ENCODE measurements around the gene ILF2. TPM values are rescaled to one million over a fixed set of nuclear protein-coding genes. Genes with fewer than 3 reads are reported as not detected.

The ILF2 gene
- total RNA-seq, 1 donor from 2014 or later, result 185 TPM

DNA sequence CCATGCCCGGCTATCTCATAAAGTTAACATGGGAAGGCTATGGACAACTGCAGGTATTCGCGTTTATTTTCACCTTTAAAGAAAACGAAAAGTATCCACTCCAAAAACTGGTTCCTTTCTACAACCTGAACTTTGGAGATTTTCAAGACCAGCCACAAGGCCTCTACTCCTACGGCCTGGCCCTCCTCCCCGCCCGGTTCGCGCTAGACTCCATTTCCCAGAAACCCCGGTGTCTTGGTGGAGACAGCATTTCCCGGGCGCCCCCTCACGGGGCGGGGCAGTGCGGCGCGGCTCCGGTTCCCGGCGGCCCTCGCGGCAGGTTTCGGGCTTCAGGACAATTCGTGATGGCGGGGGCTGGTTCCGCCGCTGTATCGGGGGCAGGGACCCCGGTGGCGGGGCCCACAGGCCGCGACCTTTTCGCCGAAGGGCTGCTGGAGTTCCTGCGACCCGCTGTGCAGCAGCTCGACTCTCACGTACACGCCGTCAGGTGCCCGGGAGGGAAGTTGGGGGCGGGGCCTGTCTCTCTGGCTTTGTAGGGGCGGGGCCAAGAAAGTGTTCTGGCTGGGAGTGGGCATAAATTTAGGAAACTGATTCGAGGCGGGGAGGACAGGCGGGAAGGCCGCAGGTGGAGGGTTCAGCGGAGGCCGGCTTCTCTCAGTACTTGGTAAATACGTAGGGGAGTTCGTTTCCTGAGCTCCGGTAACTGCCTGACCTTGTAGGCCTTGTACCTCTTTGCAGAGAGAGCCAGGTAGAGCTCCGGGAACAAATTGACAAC is 12.2 kb downstream of the ILF2 start, which contains the start of gene SNAPIN:
TSS of gene SNAPIN (plus strand) at position 304 of the 775 bp plus-strand sequence. CDS start at position 345, 41 bp downstream.
- Mint-ChIP-seq H3K4me3 (ENCODE audit: unreplicated experiment) (peak within 1 kb of the TSS; percentile 98), H3K36me3 (ENCODE audit: low read depth, unreplicated experiment) (peaks cover 2% of the 10 kb centered on the region), H3K27ac (ENCODE audit: unreplicated experiment) (peak within 1 kb of the TSS; percentile 95), H3K4me1 (ENCODE audit: low read depth, unreplicated experiment) (peaks cover 12% of the 10 kb centered on the region), H3K27me3 (ENCODE audit: low read depth, unreplicated experiment) (no peaks in the 10 kb centered on the region), H3K9me3 (ENCODE audit: unreplicated experiment) (peaks cover 2% of the 10 kb centered on the region)
- Histone ChIP-seq H4K20me1 (ENCODE audit: insufficient read depth, low read length) (peaks cover 22% of the 10 kb centered on the region), H3K9ac (ENCODE audit: low read length) (peak within 1 kb of the TSS; percentile 92), H3K9me3 (ENCODE audit: insufficient read depth, low read depth, low read length) (no peaks in the 10 kb centered on the region), H2AFZ (ENCODE audit: low read depth, low read length) (peak within 1 kb of the TSS; percentile 87), H3K27ac (ENCODE audit: low read depth, low read length) (peak within 1 kb of the TSS; percentile 80), H3K4me3 (ENCODE audit: insufficient read depth, low read depth, low read length) (peak within 1 kb of the TSS; percentile 93), H3K4me2 (ENCODE audit: low read length) (peak within 1 kb of the TSS; percentile 93), H3K79me2 (ENCODE audit: insufficient read depth, low read length) (peaks cover 15% of the 10 kb centered on the region), H3K27me3 (ENCODE audit: insufficient read depth, low read length) (no peaks in the 10 kb centered on the region), H3K36me3 (ENCODE audit: insufficient read depth, low read length) (peaks cover 23% of the 10 kb centered on the region), H3K4me1 (ENCODE audit: insufficient read depth, low read length) (peaks cover 9% of the 10 kb centered on the region)
- TF ChIP-seq EZH2 (IDR thresholded peaks at IDR 0.05; ENCODE audit: insufficient read depth, low read length), result no peak
- TF ChIP-seq, protein P1, sequence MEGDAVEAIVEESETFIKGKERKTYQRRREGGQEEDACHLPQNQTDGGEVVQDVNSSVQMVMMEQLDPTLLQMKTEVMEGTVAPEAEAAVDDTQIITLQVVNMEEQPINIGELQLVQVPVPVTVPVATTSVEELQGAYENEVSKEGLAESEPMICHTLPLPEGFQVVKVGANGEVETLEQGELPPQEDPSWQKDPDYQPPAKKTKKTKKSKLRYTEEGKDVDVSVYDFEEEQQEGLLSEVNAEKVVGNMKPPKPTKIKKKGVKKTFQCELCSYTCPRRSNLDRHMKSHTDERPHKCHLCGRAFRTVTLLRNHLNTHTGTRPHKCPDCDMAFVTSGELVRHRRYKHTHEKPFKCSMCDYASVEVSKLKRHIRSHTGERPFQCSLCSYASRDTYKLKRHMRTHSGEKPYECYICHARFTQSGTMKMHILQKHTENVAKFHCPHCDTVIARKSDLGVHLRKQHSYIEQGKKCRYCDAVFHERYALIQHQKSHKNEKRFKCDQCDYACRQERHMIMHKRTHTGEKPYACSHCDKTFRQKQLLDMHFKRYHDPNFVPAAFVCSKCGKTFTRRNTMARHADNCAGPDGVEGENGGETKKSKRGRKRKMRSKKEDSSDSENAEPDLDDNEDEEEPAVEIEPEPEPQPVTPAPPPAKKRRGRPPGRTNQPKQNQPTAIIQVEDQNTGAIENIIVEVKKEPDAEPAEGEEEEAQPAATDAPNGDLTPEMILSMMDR (IDR thresholded peaks at IDR 0.05; ENCODE audit: insufficient read depth, low read depth, low read length), result no peak
- DNase-seq (ENCODE audit: low read depth) (peak; percentile 71), FAIRE-seq (no peak)

DNA sequence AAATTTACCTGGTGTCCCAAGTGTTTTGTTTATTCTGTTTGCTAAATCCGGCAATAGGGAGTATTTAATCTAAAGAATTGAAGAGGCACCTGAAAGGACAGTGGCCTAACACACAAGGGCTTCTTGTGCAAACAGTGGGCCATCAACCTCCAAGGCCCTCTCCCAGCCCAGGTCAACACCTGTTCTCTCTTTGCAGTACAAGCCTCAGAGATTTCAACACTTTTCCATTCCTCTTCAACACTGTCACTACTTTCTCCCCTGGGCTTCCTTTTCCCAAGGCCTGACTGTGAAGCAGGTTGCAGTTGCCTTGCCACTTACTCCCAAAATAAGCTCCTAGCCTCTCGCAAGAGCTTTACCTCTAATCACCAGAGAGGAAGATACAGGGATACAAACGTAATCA is 15.5 kb downstream of the ILF2 start:
- peaks cover 2% of the 10 kb centered on the region for H3K9me3 Mint-ChIP-seq (ENCODE audit: unreplicated experiment)
- Histone ChIP-seq H3K9ac (ENCODE audit: low read length) (no peak overlapping the region), H3K4me1 (ENCODE audit: insufficient read depth, low read length) (peaks cover 9% of the 10 kb centered on the region), H3K4me2 (ENCODE audit: low read length) (no peak overlapping the region), H3K36me3 (ENCODE audit: insufficient read depth, low read length) (no peaks in the 10 kb centered on the region), H4K20me1 (ENCODE audit: insufficient read depth, low read length) (peaks cover 10% of the 10 kb centered on the region), H3K4me3 (ENCODE audit: insufficient read depth, low read depth, low read length) (no peak overlapping the region), H3K9me3 (ENCODE audit: insufficient read depth, low read depth, low read length) (no peaks in the 10 kb centered on the region), H3K79me2 (ENCODE audit: insufficient read depth, low read length) (peaks cover 15% of the 10 kb centered on the region), H3K27ac (ENCODE audit: low read depth, low read length) (no peak overlapping the region), H2AFZ (ENCODE audit: low read depth, low read length) (no peak overlapping the region), H3K27me3 (ENCODE audit: insufficient read depth, low read length) (no peaks in the 10 kb centered on the region)
- H3K27ac Mint-ChIP-seq (ENCODE audit: unreplicated experiment), result no peak overlapping the region
- peaks cover 2% of the 10 kb centered on the region for H3K36me3 Mint-ChIP-seq (ENCODE audit: low read depth, unreplicated experiment)
- DNase-seq (ENCODE audit: low read depth) (no peak), FAIRE-seq (no peak)
- TF ChIP-seq, protein P1 (IDR thresholded peaks at IDR 0.05; ENCODE audit: insufficient read depth, low read depth, low read length), result no peak
- TF ChIP-seq EZH2 (IDR thresholded peaks at IDR 0.05; ENCODE audit: insufficient read depth, low read length), result no peak
- H3K4me3 Mint-ChIP-seq (ENCODE audit: unreplicated experiment), result no peak overlapping the region
- H3K27me3 Mint-ChIP-seq (ENCODE audit: low read depth, unreplicated experiment), result no peaks in the 10 kb centered on the region
- H3K4me1 Mint-ChIP-seq (ENCODE audit: low read depth, unreplicated experiment), result peaks cover 10% of the 10 kb centered on the region
